Sigmoid colon (tissue), 7 donors: Measurements from ENCODE around the gene APBA1. TPM values are rescaled to one million over a fixed set of nuclear protein-coding genes. Genes with fewer than 3 reads are reported as not detected.

ENCODE experiments used
- DNase-seq: peaks from one replicate; pipeline ENCODE4 v3.0.0-alpha.2; 2019
- H3K27ac ChIP-seq, 4 donors: fragments of 200-600 bp; sonication (generic); one replicate each; pipeline ENCODE4 v1.5.1; 2016 to 2019; ENCODE audit warnings: mild to moderate bottlenecking in 1 of 4
- H3K27me3 ChIP-seq, 3 donors: fragments of 200-600 bp; sonication (generic); one replicate each; pipeline ENCODE4 v1.5.1; 2019; ENCODE audit warnings: mild to moderate bottlenecking in 1 of 3
- H3K36me3 ChIP-seq, 4 donors: fragments of 200-600 bp; sonication (generic); one replicate each; pipeline ENCODE4 v1.5.1; 2016 to 2019
- H3K4me1 ChIP-seq, 4 donors: fragments of 200-600 bp; sonication (generic); one replicate each; pipeline ENCODE4 v1.5.1; 2017 to 2019
- H3K4me3 ChIP-seq, 4 donors: fragments of 200-600 bp; sonication (generic); one replicate each; pipeline ENCODE4 v1.5.1; 2017 to 2019; ENCODE audit warnings: mild to moderate bottlenecking in 2 of 4, moderate library complexity in 1 of 4
- H3K9me3 ChIP-seq, 4 donors: fragments of 200-600 bp in 3 of 4; sonication (generic) in 3 of 4; one replicate each; pipeline versions ENCODE4 v1.5.1 to v1.6.1; 2013 to 2019
- EP300 ChIP-seq, 4 donors: sonication (generic); formaldehyde crosslinking; IDR thresholded peaks; one replicate each; pipeline ENCODE4 v1.6.1; 2017; ENCODE audit warnings: antibody characterized with exemption in 4 of 4
- POLR2A ChIP-seq, 2 donors: fragments of 450-650 bp; IDR thresholded peaks; one replicate each; pipeline ENCODE4 v1.6.1; 2016; ENCODE audit warnings: antibody characterized with exemption in 2 of 2, mild to moderate bottlenecking in 2 of 2, moderate library complexity in 2 of 2
- POLR2AphosphoS5 ChIP-seq, 4 donors: sonication (generic); formaldehyde crosslinking; IDR thresholded peaks; one replicate each; pipeline ENCODE4 v1.6.1; 2017; ENCODE audit warnings: antibody characterized with exemption in 4 of 4
- WGBS, 2 donors: extraction: QIAGEN DNeasy Blood & Tissue Kit; methylation state at CpG; one replicate each; pipeline ENCODE4 v1.1.7; 2013; 5-methylcytosine and 5-hydroxymethylcytosine counted together
- intact Hi-C: fragments of 100-400 bp; cut with DNase I; formaldehyde crosslinking; loops from one replicate; pipeline ENCODE4 v1.15.1; 2023
- polyA plus RNA-seq, 3 donors: library from polyadenylated mRNA; stranded (reverse); fragments of 200-250 nt; gene quantifications; one replicate each; pipeline ENCODE4 v1.2.3, GENCODE V29; 2013
- total RNA-seq, 4 donors: library from RNA; depleted of rRNA; stranded (reverse); fragments of >200 nt; gene quantifications; one replicate each; pipeline ENCODE4 v1.1.0, GENCODE V29; 2016
- TF ChIP-seq, protein P1 (sequence below), 4 experiments: fragments of 450-650 bp in 3 of 4; fragments of 200-600 bp in 1 of 4; IDR thresholded peaks; one replicate each; pipeline ENCODE4 v1.5.1; 2016 to 2019; ENCODE audit warnings: antibody characterized with exemption in 4 of 4, mild to moderate bottlenecking in 3 of 4, moderate library complexity in 2 of 4
- donor health status: healthy with polysubstance abuse.
- donor health status: Bipolar disorder and iron deficiency.
- donor health status: healthy.

Gene APBA1
- total and polyA plus RNA-seq, 7 donors = 1.7 to 6.7 (median 4.2) TPM

DNA sequence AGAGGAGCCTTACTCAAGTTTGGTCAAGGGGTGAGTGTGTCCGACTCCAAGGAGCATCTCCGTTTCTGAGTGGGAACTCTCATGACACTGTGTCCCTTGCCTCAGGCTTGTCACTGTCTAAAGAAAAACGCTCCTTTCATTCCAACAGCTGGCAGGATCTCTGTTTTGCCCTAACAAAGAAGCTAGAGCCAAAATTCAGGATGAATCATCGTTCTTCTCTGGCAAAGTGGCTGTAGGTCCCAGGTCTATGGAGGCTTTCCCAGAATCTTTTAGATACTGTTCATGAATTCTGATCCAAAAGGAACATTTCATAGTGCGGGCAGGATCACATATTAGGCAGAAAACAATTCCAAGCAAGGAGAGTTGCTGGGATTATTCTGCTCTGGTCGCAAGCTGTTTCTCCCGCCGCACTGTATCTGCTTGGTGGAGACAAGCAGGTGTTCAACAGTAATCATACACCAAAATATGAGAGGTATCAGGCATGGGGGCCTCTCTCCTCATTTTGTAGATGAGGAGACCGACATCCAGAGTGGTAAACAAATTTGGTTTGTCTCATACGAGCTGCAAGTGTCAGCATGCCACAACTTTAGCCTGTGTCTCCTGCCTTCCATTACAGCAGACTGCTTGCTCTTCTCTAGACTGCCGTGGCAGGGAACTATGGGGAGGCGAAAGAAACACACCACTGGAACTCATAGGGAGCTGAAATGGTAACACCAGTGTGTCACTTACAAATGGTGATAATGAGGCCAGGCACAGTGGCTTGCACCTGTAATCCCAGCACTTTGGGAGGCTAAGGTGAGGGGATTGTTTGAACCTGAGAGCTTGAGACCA lies 274.6 kb downstream of the APBA1 start:
- DNase-seq = no peak
- Histone ChIP-seq H3K9me3 (no peaks in the 10 kb centered on the region), H3K4me3 (no peak overlapping the region), H3K27ac (peak overlapping the region in 3 of 4 donors; percentile 43 to 74 (median 60)), H3K4me1 (peaks cover 0 to 15% (median 7%) of the 10 kb centered on the region in 4 donors), H3K27me3 (no peaks in the 10 kb centered on the region), H3K36me3 (no peaks in the 10 kb centered on the region)
- WGBS, 2 donors = 67 to 71% methylated on average over 12 of the region's 12 CpGs
- intact Hi-C loops = loop anchor here (10.0 kb wide), 1 partner anchor 63 kb away; no protein-coding TSS in a partner anchor
- TF ChIP-seq POLR2A (IDR thresholded peaks at IDR 0.05) (no peak), POLR2AphosphoS5 (IDR thresholded peaks at IDR 0.05) (no peak), EP300 (IDR thresholded peaks at IDR 0.05) (no peak)
- TF ChIP-seq, protein P1, sequence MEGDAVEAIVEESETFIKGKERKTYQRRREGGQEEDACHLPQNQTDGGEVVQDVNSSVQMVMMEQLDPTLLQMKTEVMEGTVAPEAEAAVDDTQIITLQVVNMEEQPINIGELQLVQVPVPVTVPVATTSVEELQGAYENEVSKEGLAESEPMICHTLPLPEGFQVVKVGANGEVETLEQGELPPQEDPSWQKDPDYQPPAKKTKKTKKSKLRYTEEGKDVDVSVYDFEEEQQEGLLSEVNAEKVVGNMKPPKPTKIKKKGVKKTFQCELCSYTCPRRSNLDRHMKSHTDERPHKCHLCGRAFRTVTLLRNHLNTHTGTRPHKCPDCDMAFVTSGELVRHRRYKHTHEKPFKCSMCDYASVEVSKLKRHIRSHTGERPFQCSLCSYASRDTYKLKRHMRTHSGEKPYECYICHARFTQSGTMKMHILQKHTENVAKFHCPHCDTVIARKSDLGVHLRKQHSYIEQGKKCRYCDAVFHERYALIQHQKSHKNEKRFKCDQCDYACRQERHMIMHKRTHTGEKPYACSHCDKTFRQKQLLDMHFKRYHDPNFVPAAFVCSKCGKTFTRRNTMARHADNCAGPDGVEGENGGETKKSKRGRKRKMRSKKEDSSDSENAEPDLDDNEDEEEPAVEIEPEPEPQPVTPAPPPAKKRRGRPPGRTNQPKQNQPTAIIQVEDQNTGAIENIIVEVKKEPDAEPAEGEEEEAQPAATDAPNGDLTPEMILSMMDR (IDR thresholded peaks at IDR 0.05) = no peak

DNA sequence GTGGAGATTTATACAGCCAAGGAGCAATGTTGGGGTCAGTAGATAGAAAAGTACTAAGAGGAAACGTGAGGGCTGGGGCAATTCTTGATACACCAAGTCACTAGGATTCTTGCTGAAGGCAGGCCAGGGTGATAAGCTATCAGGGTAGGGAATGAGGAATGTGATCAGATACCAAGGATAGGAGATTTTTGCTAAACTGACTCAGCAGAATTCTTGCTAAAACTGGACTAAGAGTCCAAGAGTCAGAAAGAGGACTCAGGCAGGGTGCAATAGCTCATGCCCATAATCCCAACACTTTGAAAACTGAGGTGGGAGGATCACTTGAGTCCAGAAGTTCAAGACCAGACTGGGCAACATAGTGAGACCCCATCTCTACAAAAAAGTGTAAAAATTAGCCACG lies 275.4 kb downstream of the APBA1 start:
- H3K36me3 ChIP-seq = no peaks in the 10 kb centered on the region
- intact Hi-C loops = loop anchor here (10.0 kb wide), 1 partner anchor 62 kb away; no protein-coding TSS in a partner anchor
- peaks cover 0 to 23% (median 15%) of the 10 kb centered on the region in 4 donors for H3K4me1 ChIP-seq
- no peaks in the 10 kb centered on the region for H3K27me3 ChIP-seq
- no peak overlapping the region for H3K4me3 ChIP-seq
- no peaks in the 10 kb centered on the region for H3K9me3 ChIP-seq
- DNase-seq = no peak
- H3K27ac ChIP-seq = peak overlapping the region in 2 of 4 donors; percentile 60 to 74
- WGBS, 2 donors = 81 to 92% methylated on average over 2 of the region's 2 CpGs
- no peak for TF ChIP-seq POLR2AphosphoS5 (IDR thresholded peaks at IDR 0.05)
- TF ChIP-seq, protein P1 (IDR thresholded peaks at IDR 0.05) = no peak
- TF ChIP-seq POLR2A (IDR thresholded peaks at IDR 0.05) = no peak

GRCh38 chr9:69395718-69396117 lies 276.5 kb downstream of the APBA1 start:
- H3K36me3 ChIP-seq = no peaks in the 10 kb centered on the region
- H3K27ac ChIP-seq = peak overlapping the region in 1 of 4 donors; percentile 74
- intact Hi-C loops = loop anchor here (10.0 kb wide), 1 partner anchor 61 kb away; no protein-coding TSS in a partner anchor
- no peak for TF ChIP-seq POLR2A (IDR thresholded peaks at IDR 0.05)
- TF ChIP-seq, protein P1 (IDR thresholded peaks at IDR 0.05) = no peak
- no peak for TF ChIP-seq EP300 (IDR thresholded peaks at IDR 0.05)
- no peak for TF ChIP-seq POLR2AphosphoS5 (IDR thresholded peaks at IDR 0.05)
- H3K4me1 ChIP-seq = peaks cover 0 to 31% (median 21%) of the 10 kb centered on the region in 4 donors
- 91 to 93% methylated on average over 5 of the region's 5 CpGs for WGBS, 2 donors
- DNase-seq = no peak
- no peaks in the 10 kb centered on the region for H3K27me3 ChIP-seq
- no peak overlapping the region for H3K4me3 ChIP-seq
- no peaks in the 10 kb centered on the region for H3K9me3 ChIP-seq

DNA sequence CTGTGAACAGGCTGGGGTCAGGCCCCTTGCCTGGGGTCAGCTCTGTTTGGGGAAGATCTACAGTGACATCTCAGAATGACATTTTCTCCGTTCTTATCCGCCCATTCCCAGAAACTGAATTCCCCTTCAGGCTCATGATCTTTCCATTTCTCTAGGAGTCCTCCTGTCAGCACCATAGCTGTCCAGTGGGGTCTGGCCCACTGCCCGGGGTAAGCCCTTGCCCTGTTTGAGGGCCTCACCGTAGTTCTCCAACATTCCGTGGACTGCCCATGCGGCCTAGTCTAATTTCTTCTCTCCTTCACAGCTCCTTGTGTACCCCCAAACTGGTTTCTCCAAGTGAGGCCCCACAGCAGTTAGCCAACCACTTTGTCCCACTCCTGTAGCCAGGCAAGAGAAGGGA lies 278.7 kb downstream of the APBA1 start:
- Histone ChIP-seq H3K9me3 (no peaks in the 10 kb centered on the region), H3K4me1 (peaks cover 0 to 31% (median 21%) of the 10 kb centered on the region in 4 donors), H3K4me3 (no peak overlapping the region), H3K27me3 (no peaks in the 10 kb centered on the region), H3K27ac (peak overlapping the region in 1 of 4 donors; percentile 63), H3K36me3 (peaks cover 0 to 3% (median 0%) of the 10 kb centered on the region in 4 donors)
- 94 to 95% methylated on average over 6 of the region's 6 CpGs for WGBS, 2 donors
- no peak for DNase-seq
- TF ChIP-seq, protein P1 (IDR thresholded peaks at IDR 0.05) = no peak
- TF ChIP-seq EP300 (IDR thresholded peaks at IDR 0.05) = no peak
- TF ChIP-seq POLR2A (IDR thresholded peaks at IDR 0.05) = no peak
- no peak for TF ChIP-seq POLR2AphosphoS5 (IDR thresholded peaks at IDR 0.05)
- intact Hi-C loops = loop anchor here (10.0 kb wide), 1 partner anchor 59 kb away; no protein-coding TSS in a partner anchor
